ENCODE data around the gene CHMP3. TPM values are rescaled to one million over a fixed set of nuclear protein-coding genes. Genes with fewer than 3 reads are reported as not detected.

Gene CHMP3
- total RNA-seq, 2 donors from 2014 or later = 64.6 to 70.0 TPM

- DNase-seq (no peak), ATAC-seq (no peak)
- Histone ChIP-seq H3K36me3 (replicated peaks in 1 of 2; ENCODE audit: insufficient read depth in 1 of 2, low read depth in 2 of 2) (peaks cover 0 to 3% of the 10 kb centered on the region in 2 donors), H3K4me3 (no peak overlapping the region), H3K4me1 (no peaks in the 10 kb centered on the region), H3K27me3 (no peaks in the 10 kb centered on the region), H3K9me3 (no peaks in the 10 kb centered on the region), H3K27ac (no peak overlapping the region)
- intact Hi-C loops (cut with DNase I) = no loop called here
- WGBS, 2 donors = 80 to 86% methylated on average over 11 of the region's 11 CpGs
- TF ChIP-seq POLR2A (IDR thresholded peaks at IDR 0.05) (no peak), CTCF (IDR thresholded peaks at IDR 0.05) (no peak)
Measured at GRCh38 chr2:86525421-86526340, 37.6 kb downstream of the CHMP3 start.

GRCh38 chr2:86523491-86523890 lies 39.8 kb downstream of the CHMP3 start:
- intact Hi-C loops (cut with DNase I) = no loop called here
- 93 to 98% methylated on average over 4 of the region's 4 CpGs for WGBS, 2 donors
- no peaks in the 10 kb centered on the region for H3K4me1 ChIP-seq
- no peak for TF ChIP-seq POLR2A (IDR thresholded peaks at IDR 0.05)
- TF ChIP-seq CTCF (IDR thresholded peaks at IDR 0.05) = no peak
- no peak overlapping the region for H3K4me3 ChIP-seq
- DNase-seq (no peak), ATAC-seq (no peak)
- no peaks in the 10 kb centered on the region for H3K27me3 ChIP-seq
- peaks cover 0 to 3% of the 10 kb centered on the region in 2 donors for H3K36me3 ChIP-seq (replicated peaks in 1 of 2; ENCODE audit: insufficient read depth in 1 of 2, low read depth in 2 of 2)
- H3K9me3 ChIP-seq = no peaks in the 10 kb centered on the region
- no peak overlapping the region for H3K27ac ChIP-seq

GRCh38 chr2:86522711-86523110 lies 40.5 kb downstream of the CHMP3 start:
- 69 to 72% methylated on average over 2 of the region's 2 CpGs for WGBS, 2 donors
- ATAC-seq (peak; percentile 38), DNase-seq (no peak)
- Histone ChIP-seq H3K36me3 (replicated peaks in 1 of 2; ENCODE audit: insufficient read depth in 1 of 2, low read depth in 2 of 2) (peaks cover 0 to 3% of the 10 kb centered on the region in 2 donors), H3K27me3 (no peaks in the 10 kb centered on the region), H3K9me3 (no peaks in the 10 kb centered on the region), H3K27ac (no peak overlapping the region), H3K4me3 (no peak overlapping the region), H3K4me1 (no peaks in the 10 kb centered on the region)
- TF ChIP-seq CTCF (IDR thresholded peaks at IDR 0.05) = no peak
- TF ChIP-seq POLR2A (IDR thresholded peaks at IDR 0.05) = no peak
- intact Hi-C loops (cut with DNase I) = no loop called here

GRCh38 chr2:86521922-86522321 lies 41.3 kb downstream of the CHMP3 start:
- Histone ChIP-seq H3K4me3 (no peak overlapping the region), H3K27me3 (no peaks in the 10 kb centered on the region), H3K4me1 (no peaks in the 10 kb centered on the region), H3K36me3 (replicated peaks in 1 of 2; ENCODE audit: insufficient read depth in 1 of 2, low read depth in 2 of 2) (peaks cover 0 to 3% of the 10 kb centered on the region in 2 donors), H3K9me3 (no peaks in the 10 kb centered on the region), H3K27ac (peak overlapping the region in 1 of 4 donors; percentile 16)
- intact Hi-C loops (cut with DNase I) = no loop called here
- ATAC-seq (no peak), DNase-seq (no peak)
- TF ChIP-seq CTCF (IDR thresholded peaks at IDR 0.05) = no peak
- no peak for TF ChIP-seq POLR2A (IDR thresholded peaks at IDR 0.05)
- WGBS, 2 donors = 86 to 100% methylated on average over 1 of the region's 1 CpG

All from body of pancreas (tissue), 4 donors.